Liver (tissue), 9 donors: ENCODE measurements around the gene LDLRAD3. TPM values are rescaled to one million over a fixed set of nuclear protein-coding genes. Genes with fewer than 3 reads are reported as not detected.

ENCODE experiments used
- DNase-seq: peaks from one replicate; pipeline ENCODE4 v3.0.0-alpha.2; 2017; ENCODE audit warnings: low spot score
- H3K27ac ChIP-seq, 2 donors: one replicate each; pipeline ENCODE4 v1.7.0; 2013; ENCODE audit warnings: inconsistent platforms in 2 of 2, low read length in 2 of 2, control low read depth in 1 of 2, low read depth in 1 of 2, mild to moderate bottlenecking in 1 of 2
- H3K27me3 ChIP-seq, 4 donors: one replicate each; pipeline versions ENCODE4 v1.6.1 to v1.7.0; 2013; ENCODE audit warnings: low read length in 3 of 4, inconsistent platforms in 1 of 4, mild to moderate bottlenecking in 1 of 4, moderate library complexity in 1 of 4; ENCODE audit not compliant: control insufficient read depth in 4 of 4, insufficient read depth in 4 of 4
- H3K36me3 ChIP-seq, 4 donors: one replicate each; pipeline versions ENCODE4 v1.6.1 to v1.7.0; 2013; ENCODE audit warnings: low read length in 3 of 4, mild to moderate bottlenecking in 3 of 4, low read depth in 1 of 4, moderate library complexity in 1 of 4; ENCODE audit not compliant: control insufficient read depth in 4 of 4, insufficient read depth in 3 of 4
- H3K4me1 ChIP-seq, 4 donors: one replicate each; pipeline versions ENCODE4 v1.6.1 to v1.7.0; 2013; ENCODE audit warnings: low read length in 3 of 4, mild to moderate bottlenecking in 3 of 4, moderate library complexity in 1 of 4; ENCODE audit not compliant: control insufficient read depth in 4 of 4, insufficient read depth in 4 of 4
- H3K4me3 ChIP-seq, 3 donors: one replicate each; pipeline versions ENCODE4 v1.6.1 to v1.7.0; 2013; ENCODE audit warnings: low read length in 3 of 3, control low read depth in 1 of 3, low read depth in 1 of 3, mild to moderate bottlenecking in 1 of 3
- H3K9ac ChIP-seq, 2 donors: one replicate each; pipeline ENCODE4 v1.7.0; 2013; ENCODE audit warnings: low read length in 2 of 2, mild to moderate bottlenecking in 2 of 2, moderate library complexity in 2 of 2, control low read depth in 1 of 2, low read depth in 1 of 2
- H3K9me3 ChIP-seq, 4 donors: one replicate each; pipeline versions ENCODE4 v1.6.1 to v1.7.0; 2013; ENCODE audit warnings: low read length in 3 of 4; ENCODE audit not compliant: control insufficient read depth in 4 of 4
- EGR1 ChIP-seq, 2 donors: IDR thresholded peaks; 2 replicates each; pipeline ENCODE4 v1.6.1; 2016 to 2018; ENCODE audit warnings: antibody characterized with exemption in 2 of 2, low read depth in 2 of 2
- FOXA1 ChIP-seq: IDR thresholded peaks from 2 replicates; pipeline ENCODE4 v1.6.1; 2016; ENCODE audit warnings: antibody characterized with exemption
- FOXA2 ChIP-seq: IDR thresholded peaks from 2 replicates; pipeline ENCODE4 v1.6.1; 2016; ENCODE audit warnings: antibody characterized with exemption
- HNF4G ChIP-seq: IDR thresholded peaks from 2 replicates; pipeline ENCODE4 v1.6.1; 2016; ENCODE audit warnings: antibody characterized with exemption
- NR2F2 ChIP-seq: IDR thresholded peaks from 2 replicates; pipeline ENCODE4 v1.6.1; 2016; ENCODE audit warnings: antibody characterized with exemption
- RAD21 ChIP-seq, 2 donors: IDR thresholded peaks; 2 replicates each; pipeline ENCODE4 v1.6.1; 2016; ENCODE audit warnings: antibody characterized with exemption in 2 of 2, mild to moderate bottlenecking in 2 of 2
- SP1 ChIP-seq: IDR thresholded peaks from 2 replicates; pipeline ENCODE4 v1.6.1; 2018; ENCODE audit warnings: antibody characterized with exemption, mild to moderate bottlenecking
- TAF1 ChIP-seq: conservative IDR thresholded peaks from 2 replicates; pipeline ENCODE4 v1.6.1; 2016; ENCODE audit warnings: antibody characterized with exemption, mild to moderate bottlenecking
- WGBS: extraction: QIAGEN DNeasy Blood & Tissue Kit; methylation state at CpG from one replicate; pipeline ENCODE4 v1.1.7; 2013; 5-methylcytosine and 5-hydroxymethylcytosine counted together
- polyA plus RNA-seq, 2 donors: library from polyadenylated mRNA; stranded (reverse) in 1 of 2; unstranded in 1 of 2; fragments of 200-250 nt in 1 of 2; fragments of >200 nt in 1 of 2; fragmentation: Nextera tagmentation in 1 of 2; extraction: Ambion mirVana in 1 of 2; gene quantifications; one replicate each; pipeline versions ENCODE4 v1.2.1 to v1.2.3, GENCODE V29; 2013 to 2015
- total RNA-seq, 2 donors: library from RNA; depleted of rRNA; stranded (reverse); fragments of >200 nt; gene quantifications; one replicate each; pipeline ENCODE4 v1.2.3, GENCODE V29; 2014
- TF ChIP-seq, protein P1 (sequence below): IDR thresholded peaks from 2 replicates; pipeline ENCODE4 v1.6.1; 2016; ENCODE audit warnings: antibody characterized with exemption
- TF ChIP-seq, protein P2 (sequence below): fragments of 150-350 bp; IDR thresholded peaks from 2 replicates; pipeline ENCODE4 v1.5.1; 2017; ENCODE audit warnings: improper control_type of control experiment, low read depth, low read length; ENCODE audit not compliant: missing input control
- TF ChIP-seq, protein P3 (sequence below): IDR thresholded peaks from 2 replicates; pipeline ENCODE4 v1.6.1; 2016; ENCODE audit warnings: antibody characterized with exemption
- TF ChIP-seq, protein P4 (sequence below): IDR thresholded peaks from 2 replicates; pipeline ENCODE4 v1.6.1; 2016; ENCODE audit warnings: antibody characterized with exemption
- TF ChIP-seq, protein P5 (sequence below): IDR thresholded peaks from 2 replicates; pipeline ENCODE4 v1.6.1; 2016; ENCODE audit warnings: antibody characterized with exemption, mild to moderate bottlenecking
- donor health status: healthy.
- donor health status: healthy.
- donor health status: healthy.
- donor health status: healthy.
- donor health status: healthy.

Gene LDLRAD3
- total and polyA plus RNA-seq, 4 donors = 0.75 to 1.3 (median 0.93) TPM

DNA sequence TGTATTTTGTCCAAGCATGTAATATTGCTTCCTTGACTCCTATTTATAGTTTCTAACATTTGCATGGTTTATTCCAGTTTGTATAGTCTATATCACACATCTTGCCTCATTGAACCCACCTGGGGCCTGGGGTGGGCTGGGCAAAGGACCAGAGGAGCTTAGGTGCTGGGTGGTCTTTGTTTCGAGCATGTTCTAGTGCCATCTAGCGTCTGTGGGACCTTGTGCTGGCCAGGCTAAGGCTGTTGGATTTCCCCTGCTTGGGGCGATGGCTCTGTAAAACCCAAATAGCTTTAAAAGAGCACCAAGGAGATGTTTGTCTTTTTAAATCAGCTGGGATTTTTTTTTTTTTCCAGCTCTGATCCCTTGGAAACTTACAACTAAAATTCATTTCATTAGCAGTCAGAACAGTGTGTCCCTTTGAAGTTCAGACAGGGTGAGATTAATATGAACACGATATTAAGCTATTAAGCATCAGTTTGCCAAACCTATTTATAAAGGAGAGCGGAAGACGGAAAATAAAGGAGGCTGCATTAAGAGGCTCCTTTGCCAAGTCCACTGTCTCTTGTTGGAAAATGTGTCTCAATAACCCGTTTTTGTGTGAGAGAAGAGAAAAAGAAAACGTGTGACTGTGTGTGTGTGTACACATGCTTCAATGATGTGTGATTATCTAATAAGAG lies 188.0 kb downstream of the LDLRAD3 start:
- Histone ChIP-seq H3K4me3 (no peak overlapping the region), H3K4me1 (no peaks in the 10 kb centered on the region), H3K27me3 (no peaks in the 10 kb centered on the region), H3K36me3 (no peaks in the 10 kb centered on the region), H3K9ac (no peak overlapping the region), H3K9me3 (no peaks in the 10 kb centered on the region), H3K27ac (no peak overlapping the region)
- TF ChIP-seq SP1 = peak; percentile 38
- TF ChIP-seq, protein P1, sequence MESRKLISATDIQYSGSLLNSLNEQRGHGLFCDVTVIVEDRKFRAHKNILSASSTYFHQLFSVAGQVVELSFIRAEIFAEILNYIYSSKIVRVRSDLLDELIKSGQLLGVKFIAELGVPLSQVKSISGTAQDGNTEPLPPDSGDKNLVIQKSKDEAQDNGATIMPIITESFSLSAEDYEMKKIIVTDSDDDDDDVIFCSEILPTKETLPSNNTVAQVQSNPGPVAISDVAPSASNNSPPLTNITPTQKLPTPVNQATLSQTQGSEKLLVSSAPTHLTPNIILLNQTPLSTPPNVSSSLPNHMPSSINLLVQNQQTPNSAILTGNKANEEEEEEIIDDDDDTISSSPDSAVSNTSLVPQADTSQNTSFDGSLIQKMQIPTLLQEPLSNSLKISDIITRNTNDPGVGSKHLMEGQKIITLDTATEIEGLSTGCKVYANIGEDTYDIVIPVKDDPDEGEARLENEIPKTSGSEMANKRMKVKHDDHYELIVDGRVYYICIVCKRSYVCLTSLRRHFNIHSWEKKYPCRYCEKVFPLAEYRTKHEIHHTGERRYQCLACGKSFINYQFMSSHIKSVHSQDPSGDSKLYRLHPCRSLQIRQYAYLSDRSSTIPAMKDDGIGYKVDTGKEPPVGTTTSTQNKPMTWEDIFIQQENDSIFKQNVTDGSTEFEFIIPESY = no peak
- TF ChIP-seq, protein P2, sequence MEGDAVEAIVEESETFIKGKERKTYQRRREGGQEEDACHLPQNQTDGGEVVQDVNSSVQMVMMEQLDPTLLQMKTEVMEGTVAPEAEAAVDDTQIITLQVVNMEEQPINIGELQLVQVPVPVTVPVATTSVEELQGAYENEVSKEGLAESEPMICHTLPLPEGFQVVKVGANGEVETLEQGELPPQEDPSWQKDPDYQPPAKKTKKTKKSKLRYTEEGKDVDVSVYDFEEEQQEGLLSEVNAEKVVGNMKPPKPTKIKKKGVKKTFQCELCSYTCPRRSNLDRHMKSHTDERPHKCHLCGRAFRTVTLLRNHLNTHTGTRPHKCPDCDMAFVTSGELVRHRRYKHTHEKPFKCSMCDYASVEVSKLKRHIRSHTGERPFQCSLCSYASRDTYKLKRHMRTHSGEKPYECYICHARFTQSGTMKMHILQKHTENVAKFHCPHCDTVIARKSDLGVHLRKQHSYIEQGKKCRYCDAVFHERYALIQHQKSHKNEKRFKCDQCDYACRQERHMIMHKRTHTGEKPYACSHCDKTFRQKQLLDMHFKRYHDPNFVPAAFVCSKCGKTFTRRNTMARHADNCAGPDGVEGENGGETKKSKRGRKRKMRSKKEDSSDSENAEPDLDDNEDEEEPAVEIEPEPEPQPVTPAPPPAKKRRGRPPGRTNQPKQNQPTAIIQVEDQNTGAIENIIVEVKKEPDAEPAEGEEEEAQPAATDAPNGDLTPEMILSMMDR = peak; percentile 55
- TF ChIP-seq NR2F2 = peak; percentile 50
- TF ChIP-seq FOXA1 = no peak
- peak; percentile 78 to 81 for TF ChIP-seq RAD21 (IDR thresholded peaks at IDR 0.05)
- 54% methylated on average over 8 of the region's 8 CpGs for WGBS
- DNase-seq = peak; percentile 42

DNA sequence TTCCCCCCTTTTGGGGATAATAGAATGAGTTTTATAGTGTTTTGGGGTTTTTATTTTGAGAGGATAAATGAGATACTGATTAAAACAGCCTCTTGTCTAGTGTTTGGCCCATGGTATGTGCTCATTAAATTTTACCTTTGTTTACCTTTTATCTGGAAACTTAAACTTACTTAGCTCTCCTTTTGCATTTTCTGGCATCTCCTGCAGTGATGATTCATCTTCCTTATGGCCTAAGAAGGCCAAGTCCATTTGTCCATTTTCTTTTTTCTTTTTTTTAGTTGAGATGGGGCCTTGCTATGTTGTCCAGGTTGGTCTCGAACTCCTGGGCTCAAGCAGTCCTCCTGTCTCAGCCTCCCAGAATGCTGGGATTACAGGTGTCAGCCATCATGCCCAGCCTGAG lies 189.1 kb downstream of the LDLRAD3 start:
- TF ChIP-seq RAD21 (IDR thresholded peaks at IDR 0.05) (no peak), FOXA2 (no peak)
- TF ChIP-seq, protein P3, sequence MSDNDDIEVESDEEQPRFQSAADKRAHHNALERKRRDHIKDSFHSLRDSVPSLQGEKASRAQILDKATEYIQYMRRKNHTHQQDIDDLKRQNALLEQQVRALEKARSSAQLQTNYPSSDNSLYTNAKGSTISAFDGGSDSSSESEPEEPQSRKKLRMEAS = no peak
- no peaks in the 10 kb centered on the region for H3K4me1 ChIP-seq
- no peaks in the 10 kb centered on the region for H3K9me3 ChIP-seq
- no peak overlapping the region for H3K9ac ChIP-seq
- WGBS = 88% methylated on average over 1 of the region's 1 CpG
- no peaks in the 10 kb centered on the region for H3K27me3 ChIP-seq
- H3K4me3 ChIP-seq = no peak overlapping the region
- no peak for DNase-seq
- no peaks in the 10 kb centered on the region for H3K36me3 ChIP-seq
- H3K27ac ChIP-seq = no peak overlapping the region

DNA sequence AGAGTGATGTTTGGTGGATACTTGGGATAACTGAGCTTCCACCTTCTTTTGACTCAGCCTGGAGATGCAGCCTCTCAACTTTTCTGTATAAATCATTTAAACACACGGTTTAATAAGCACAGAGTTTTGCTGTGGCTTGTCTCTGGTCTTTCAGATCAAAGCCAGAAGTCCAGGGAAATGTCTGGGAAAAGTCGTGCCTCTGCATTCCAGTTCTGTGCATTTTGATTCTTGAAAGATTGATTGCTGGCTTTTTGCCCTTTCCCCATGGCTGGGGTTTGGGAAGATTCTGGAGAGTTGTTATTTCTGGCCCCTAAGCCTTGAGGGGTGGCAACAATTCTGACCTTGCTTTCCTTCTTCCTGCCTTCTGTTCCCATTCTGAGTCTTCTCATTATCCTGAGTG lies 191.2 kb downstream of the LDLRAD3 start:
- H3K27ac ChIP-seq = no peak overlapping the region
- H3K9ac ChIP-seq = no peak overlapping the region
- WGBS = 49% methylated on average over 2 of the region's 2 CpGs
- H3K9me3 ChIP-seq = no peaks in the 10 kb centered on the region
- TF ChIP-seq HNF4G = no peak
- TF ChIP-seq NR2F2 = peak; percentile 38
- H3K4me1 ChIP-seq = no peaks in the 10 kb centered on the region
- no peak for DNase-seq
- H3K27me3 ChIP-seq = no peaks in the 10 kb centered on the region
- H3K36me3 ChIP-seq = no peaks in the 10 kb centered on the region
- no peak overlapping the region for H3K4me3 ChIP-seq

DNA sequence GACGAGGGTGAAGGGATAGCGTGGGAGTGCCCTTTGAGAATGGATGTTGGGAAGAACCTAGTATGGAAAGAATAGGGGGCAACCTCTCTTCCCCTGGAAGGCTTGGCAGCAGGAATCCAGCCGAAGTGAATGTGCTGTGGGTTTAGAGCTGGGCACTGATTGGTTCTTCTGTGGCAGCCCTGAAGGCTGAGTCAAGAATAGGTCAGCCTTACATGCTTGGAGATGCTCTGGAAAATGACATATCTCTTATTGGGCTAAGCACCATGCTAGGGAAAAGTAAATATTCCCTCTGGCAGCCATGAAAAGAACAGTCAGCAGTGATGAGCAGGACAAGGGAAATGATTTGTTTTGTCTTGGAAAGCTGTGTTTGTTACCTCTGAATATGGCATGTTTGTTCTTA lies 195.9 kb downstream of the LDLRAD3 start:
- no peaks in the 10 kb centered on the region for H3K4me1 ChIP-seq
- DNase-seq = no peak
- H3K4me3 ChIP-seq = no peak overlapping the region
- H3K36me3 ChIP-seq = no peaks in the 10 kb centered on the region
- H3K9me3 ChIP-seq = no peaks in the 10 kb centered on the region
- WGBS = 68% methylated on average over 3 of the region's 3 CpGs
- no peak overlapping the region for H3K9ac ChIP-seq
- H3K27me3 ChIP-seq = no peaks in the 10 kb centered on the region
- no peak overlapping the region for H3K27ac ChIP-seq
- TF ChIP-seq TAF1 (no peak), EGR1 (IDR thresholded peaks at IDR 0.05; ENCODE audit: low read depth in 2 of 2) (no peak), FOXA1 (no peak), FOXA2 (no peak)
- TF ChIP-seq, protein P3 = no peak
- TF ChIP-seq, protein P4, sequence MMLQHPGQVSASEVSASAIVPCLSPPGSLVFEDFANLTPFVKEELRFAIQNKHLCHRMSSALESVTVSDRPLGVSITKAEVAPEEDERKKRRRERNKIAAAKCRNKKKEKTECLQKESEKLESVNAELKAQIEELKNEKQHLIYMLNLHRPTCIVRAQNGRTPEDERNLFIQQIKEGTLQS = no peak
- TF ChIP-seq, protein P5, sequence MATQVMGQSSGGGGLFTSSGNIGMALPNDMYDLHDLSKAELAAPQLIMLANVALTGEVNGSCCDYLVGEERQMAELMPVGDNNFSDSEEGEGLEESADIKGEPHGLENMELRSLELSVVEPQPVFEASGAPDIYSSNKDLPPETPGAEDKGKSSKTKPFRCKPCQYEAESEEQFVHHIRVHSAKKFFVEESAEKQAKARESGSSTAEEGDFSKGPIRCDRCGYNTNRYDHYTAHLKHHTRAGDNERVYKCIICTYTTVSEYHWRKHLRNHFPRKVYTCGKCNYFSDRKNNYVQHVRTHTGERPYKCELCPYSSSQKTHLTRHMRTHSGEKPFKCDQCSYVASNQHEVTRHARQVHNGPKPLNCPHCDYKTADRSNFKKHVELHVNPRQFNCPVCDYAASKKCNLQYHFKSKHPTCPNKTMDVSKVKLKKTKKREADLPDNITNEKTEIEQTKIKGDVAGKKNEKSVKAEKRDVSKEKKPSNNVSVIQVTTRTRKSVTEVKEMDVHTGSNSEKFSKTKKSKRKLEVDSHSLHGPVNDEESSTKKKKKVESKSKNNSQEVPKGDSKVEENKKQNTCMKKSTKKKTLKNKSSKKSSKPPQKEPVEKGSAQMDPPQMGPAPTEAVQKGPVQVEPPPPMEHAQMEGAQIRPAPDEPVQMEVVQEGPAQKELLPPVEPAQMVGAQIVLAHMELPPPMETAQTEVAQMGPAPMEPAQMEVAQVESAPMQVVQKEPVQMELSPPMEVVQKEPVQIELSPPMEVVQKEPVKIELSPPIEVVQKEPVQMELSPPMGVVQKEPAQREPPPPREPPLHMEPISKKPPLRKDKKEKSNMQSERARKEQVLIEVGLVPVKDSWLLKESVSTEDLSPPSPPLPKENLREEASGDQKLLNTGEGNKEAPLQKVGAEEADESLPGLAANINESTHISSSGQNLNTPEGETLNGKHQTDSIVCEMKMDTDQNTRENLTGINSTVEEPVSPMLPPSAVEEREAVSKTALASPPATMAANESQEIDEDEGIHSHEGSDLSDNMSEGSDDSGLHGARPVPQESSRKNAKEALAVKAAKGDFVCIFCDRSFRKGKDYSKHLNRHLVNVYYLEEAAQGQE = no peak
